K562 (cell line): ENCODE data around the gene KATNB1. TPM values are rescaled to one million over a fixed set of nuclear protein-coding genes. Genes with fewer than 3 reads are reported as not detected.

ENCODE experiments used
- ARID1B ChIP-seq: fragments of 450-650 bp; IDR thresholded peaks from 2 replicates; pipeline ENCODE4 v1.6.1; 2016; ENCODE audit warnings: antibody characterized with exemption, mild to moderate bottlenecking, inconsistent platforms
- CBX5 ChIP-seq: IDR thresholded peaks from 2 replicates; pipeline ENCODE4 v1.6.1; 2014; ENCODE audit warnings: low read depth, borderline replicate concordance
- CXXC5 ChIP-seq: fragments of 250-450 bp; sonication (Bioruptor Pico); IDR thresholded peaks from 2 replicates; pipeline ENCODE4 v1.8.0; 2022; ENCODE audit warnings: inconsistent platforms, mild to moderate bottlenecking, moderate library complexity
- MAFK ChIP-seq: IDR thresholded peaks from 2 replicates; pipeline ENCODE4 v1.6.1; 2011; ENCODE audit warnings: low read length, improper control_type of control experiment
- MCM3 ChIP-seq: fragments of 450-650 bp; IDR thresholded peaks from 2 replicates; pipeline ENCODE4 v1.6.1; 2016
- MEF2D ChIP-seq: conservative IDR thresholded peaks from 2 replicates; pipeline ENCODE4 v1.6.1; 2016; ENCODE audit warnings: low read depth, missing genetic modification characterization, missing compliant biosample characterization
- PHF8 ChIP-seq: fragments of 200-600 bp; sonication (generic); IDR thresholded peaks from 2 replicates; pipeline ENCODE4 v1.6.1; 2012; ENCODE audit warnings: mixed run types, mild to moderate bottlenecking, inconsistent platforms, low read length, moderate library complexity, borderline replicate concordance
- POLR2A ChIP-seq: fragments of 450-650 bp; conservative IDR thresholded peaks from 2 replicates; pipeline ENCODE4 v1.6.1; 2016
- SMC3 ChIP-seq: conservative IDR thresholded peaks from 2 replicates; pipeline ENCODE4 v1.6.1; 2011; ENCODE audit warnings: low read depth, low read length, improper control_type of control experiment; ENCODE audit not compliant: insufficient read depth
- SP1 ChIP-seq: sonication (generic); formaldehyde crosslinking; IDR thresholded peaks from 2 replicates; pipeline ENCODE4 v1.8.1; 2022; ENCODE audit warnings: mild to moderate bottlenecking, missing genetic modification reagents
- TAF9B ChIP-seq: fragments of 450-650 bp; IDR thresholded peaks from 2 replicates; pipeline ENCODE4 v1.6.1; 2018; ENCODE audit warnings: mild to moderate bottlenecking; ENCODE audit not compliant: partially characterized antibody
- ZNF77 ChIP-seq: fragments of 250-450 bp; sonication (Bioruptor Pico); IDR thresholded peaks from 2 replicates; pipeline ENCODE4 v1.5.0; 2020
- polyA plus RNA-seq, 8 experiments: library from polyadenylated mRNA; depleted of rRNA in 4 of 8; stranded (reverse) in 5 of 8; unstranded in 3 of 8; fragments of >200 nt; fragmentation: Nextera tagmentation in 2 of 8; fragmentation: Illumina TruSeq in 1 of 8; extraction: Ambion mirVana in 2 of 8; extraction: Trizol in 1 of 8; gene quantifications; 2 replicates each; pipeline versions ENCODE4 v1.2.1 to v1.2.3, GENCODE V29; 2011 to 2014; ENCODE audit warnings: inconsistent platforms in 1 of 8, missing spikeins in 1 of 8
- total RNA-seq, 7 experiments: library from RNA; depleted of rRNA in 6 of 7; stranded (reverse); fragments of >200 nt in 6 of 7; fragmentation: Illumina TruSeq in 2 of 7; extraction: Trizol in 2 of 7; gene quantifications; 2 replicates each; pipeline versions ENCODE4 v1.2.1 to v1.2.3, GENCODE V29; 2011 to 2021; ENCODE audit warnings: low replicate concordance in 1 of 7
- TF ChIP-seq, protein P1 (sequence below), 2 experiments: fragments of 450-650 bp; IDR thresholded peaks; 2 replicates each; pipeline ENCODE4 v1.6.1; 2018; ENCODE audit warnings: mild to moderate bottlenecking in 2 of 2, low read depth in 1 of 2; ENCODE audit not compliant: partially characterized antibody in 2 of 2
- TF ChIP-seq, protein P2 (sequence below), 2 experiments: IDR thresholded peaks; 2 replicates each; pipeline ENCODE4 v1.6.1; 2011; ENCODE audit warnings: borderline replicate concordance in 1 of 2, control low read depth in 1 of 2, low read depth in 1 of 2, low read length in 1 of 2, mild to moderate bottlenecking in 1 of 2, mixed read lengths in 1 of 2, moderate library complexity in 1 of 2; ENCODE audit not compliant: insufficient read depth in 1 of 2, insufficient read length in 1 of 2, poor library complexity in 1 of 2, severe bottlenecking in 1 of 2; ENCODE audit errors: extremely low read depth in 1 of 2
- TF ChIP-seq, protein P3 (sequence below), 2 experiments: fragments of 200-800 bp in 1 of 2; sonication (Bioruptor generic) in 1 of 2; sonication (generic) in 1 of 2; formaldehyde crosslinking in 1 of 2; IDR thresholded peaks in 1 of 2; conservative IDR thresholded peaks in 1 of 2; 2 replicates each; pipeline versions ENCODE4 v1.5.0 to v1.6.1; 2016 to 2020; ENCODE audit warnings: missing compliant biosample characterization in 1 of 2, missing genetic modification characterization in 1 of 2, missing genetic modification reagents in 1 of 2
- TF ChIP-seq, protein P4 (sequence below): fragments of 250-450 bp; sonication (Bioruptor Pico); IDR thresholded peaks from 2 replicates; pipeline ENCODE4 v1.8.0; 2022; ENCODE audit warnings: moderate library complexity, mild to moderate bottlenecking, inconsistent platforms
- TF ChIP-seq, protein P5 (sequence below): fragments of 450-650 bp; IDR thresholded peaks from 2 replicates; pipeline ENCODE4 v1.6.1; 2016; ENCODE audit warnings: borderline replicate concordance

Gene KATNB1
- total and polyA plus RNA-seq, 9 of the 15 experiments (the other 6 are each of a cell fraction or from before 2014, with no cell fraction given): 1.2 to 52.6 (median 21.9) TPM

DNA sequence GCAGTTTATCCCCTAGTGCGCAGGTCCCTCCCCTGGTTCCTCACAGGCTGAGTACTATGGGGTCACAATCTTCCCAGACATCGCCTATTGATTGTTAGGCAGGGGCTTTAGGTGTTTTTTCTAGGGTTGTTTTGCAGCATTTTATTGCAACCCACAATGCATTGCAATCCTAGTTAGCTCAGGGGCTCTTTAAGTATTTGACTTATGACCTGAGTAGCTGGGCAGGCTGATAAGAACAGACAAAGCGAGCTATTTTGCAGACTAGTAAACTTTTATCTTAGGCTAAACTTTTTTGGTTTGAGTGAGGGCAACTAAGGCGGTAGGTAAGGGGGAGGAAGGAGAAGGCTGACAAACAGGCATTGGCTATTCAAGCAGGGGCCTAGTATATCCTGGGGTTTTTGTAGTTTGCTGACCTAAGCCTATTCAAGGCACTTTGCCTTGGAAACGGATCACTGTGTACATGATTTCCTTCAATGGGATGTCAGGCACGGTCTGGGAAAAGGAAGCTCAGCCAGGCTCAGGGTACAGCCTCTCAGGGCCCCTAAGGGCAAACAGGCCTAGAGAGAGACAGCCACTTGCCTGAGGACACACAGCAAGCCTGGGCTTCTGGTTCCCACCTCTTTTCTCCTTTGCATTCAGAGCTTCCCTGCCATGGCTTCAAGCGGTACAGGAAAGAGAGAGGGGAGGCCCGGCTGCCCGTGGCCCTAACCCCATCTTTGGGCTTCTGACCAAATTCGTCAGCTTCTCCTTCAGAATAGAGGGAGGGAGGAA, 34.6 kb upstream of the KATNB1 start (continued):
- TF ChIP-seq, protein P1, sequence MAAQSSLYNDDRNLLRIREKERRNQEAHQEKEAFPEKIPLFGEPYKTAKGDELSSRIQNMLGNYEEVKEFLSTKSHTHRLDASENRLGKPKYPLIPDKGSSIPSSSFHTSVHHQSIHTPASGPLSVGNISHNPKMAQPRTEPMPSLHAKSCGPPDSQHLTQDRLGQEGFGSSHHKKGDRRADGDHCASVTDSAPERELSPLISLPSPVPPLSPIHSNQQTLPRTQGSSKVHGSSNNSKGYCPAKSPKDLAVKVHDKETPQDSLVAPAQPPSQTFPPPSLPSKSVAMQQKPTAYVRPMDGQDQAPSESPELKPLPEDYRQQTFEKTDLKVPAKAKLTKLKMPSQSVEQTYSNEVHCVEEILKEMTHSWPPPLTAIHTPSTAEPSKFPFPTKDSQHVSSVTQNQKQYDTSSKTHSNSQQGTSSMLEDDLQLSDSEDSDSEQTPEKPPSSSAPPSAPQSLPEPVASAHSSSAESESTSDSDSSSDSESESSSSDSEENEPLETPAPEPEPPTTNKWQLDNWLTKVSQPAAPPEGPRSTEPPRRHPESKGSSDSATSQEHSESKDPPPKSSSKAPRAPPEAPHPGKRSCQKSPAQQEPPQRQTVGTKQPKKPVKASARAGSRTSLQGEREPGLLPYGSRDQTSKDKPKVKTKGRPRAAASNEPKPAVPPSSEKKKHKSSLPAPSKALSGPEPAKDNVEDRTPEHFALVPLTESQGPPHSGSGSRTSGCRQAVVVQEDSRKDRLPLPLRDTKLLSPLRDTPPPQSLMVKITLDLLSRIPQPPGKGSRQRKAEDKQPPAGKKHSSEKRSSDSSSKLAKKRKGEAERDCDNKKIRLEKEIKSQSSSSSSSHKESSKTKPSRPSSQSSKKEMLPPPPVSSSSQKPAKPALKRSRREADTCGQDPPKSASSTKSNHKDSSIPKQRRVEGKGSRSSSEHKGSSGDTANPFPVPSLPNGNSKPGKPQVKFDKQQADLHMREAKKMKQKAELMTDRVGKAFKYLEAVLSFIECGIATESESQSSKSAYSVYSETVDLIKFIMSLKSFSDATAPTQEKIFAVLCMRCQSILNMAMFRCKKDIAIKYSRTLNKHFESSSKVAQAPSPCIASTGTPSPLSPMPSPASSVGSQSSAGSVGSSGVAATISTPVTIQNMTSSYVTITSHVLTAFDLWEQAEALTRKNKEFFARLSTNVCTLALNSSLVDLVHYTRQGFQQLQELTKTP (IDR thresholded peaks at IDR 0.05; ENCODE audit: low read depth in 1 of 2, partially characterized antibody in 2 of 2): peak in 1 of 2 experiments; percentile 65
- TF ChIP-seq SP1 (CRISPR knock-in tag) (no peak), ZNF77 (no peak), CXXC5 (no peak), POLR2A (no peak), CBX5 (no peak), SMC3 (no peak), ARID1B (peak; percentile 82), MAFK (peak; percentile 47; the same call in 1 of the 2 replicates), MEF2D (no peak), TAF9B (no peak), MCM3 (no peak), PHF8 (peak; percentile 11; the same call in 1 of the 2 replicates)
- TF ChIP-seq, protein P2, sequence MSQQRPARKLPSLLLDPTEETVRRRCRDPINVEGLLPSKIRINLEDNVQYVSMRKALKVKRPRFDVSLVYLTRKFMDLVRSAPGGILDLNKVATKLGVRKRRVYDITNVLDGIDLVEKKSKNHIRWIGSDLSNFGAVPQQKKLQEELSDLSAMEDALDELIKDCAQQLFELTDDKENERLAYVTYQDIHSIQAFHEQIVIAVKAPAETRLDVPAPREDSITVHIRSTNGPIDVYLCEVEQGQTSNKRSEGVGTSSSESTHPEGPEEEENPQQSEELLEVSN (IDR thresholded peaks at IDR 0.05; ENCODE audit: borderline replicate concordance in 1 of 2, extremely low read depth in 1 of 2, insufficient read depth in 1 of 2, insufficient read length in 1 of 2, low read depth in 1 of 2, low read length in 1 of 2, poor library complexity in 1 of 2, severe bottlenecking in 1 of 2): no peak
- TF ChIP-seq, protein P3, sequence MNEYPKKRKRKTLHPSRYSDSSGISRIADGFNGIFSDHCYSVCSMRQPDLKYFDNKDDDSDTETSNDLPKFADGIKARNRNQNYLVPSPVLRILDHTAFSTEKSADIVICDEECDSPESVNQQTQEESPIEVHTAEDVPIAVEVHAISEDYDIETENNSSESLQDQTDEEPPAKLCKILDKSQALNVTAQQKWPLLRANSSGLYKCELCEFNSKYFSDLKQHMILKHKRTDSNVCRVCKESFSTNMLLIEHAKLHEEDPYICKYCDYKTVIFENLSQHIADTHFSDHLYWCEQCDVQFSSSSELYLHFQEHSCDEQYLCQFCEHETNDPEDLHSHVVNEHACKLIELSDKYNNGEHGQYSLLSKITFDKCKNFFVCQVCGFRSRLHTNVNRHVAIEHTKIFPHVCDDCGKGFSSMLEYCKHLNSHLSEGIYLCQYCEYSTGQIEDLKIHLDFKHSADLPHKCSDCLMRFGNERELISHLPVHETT (CRISPR knock-in tag; conservative IDR thresholded peaks at IDR 0.05 in 1 of 2, IDR thresholded peaks at IDR 0.05 in 1 of 2): peak in 1 of 2 experiments; percentile 61; a peak in 1 of 4 replicates
- TF ChIP-seq, protein P4, sequence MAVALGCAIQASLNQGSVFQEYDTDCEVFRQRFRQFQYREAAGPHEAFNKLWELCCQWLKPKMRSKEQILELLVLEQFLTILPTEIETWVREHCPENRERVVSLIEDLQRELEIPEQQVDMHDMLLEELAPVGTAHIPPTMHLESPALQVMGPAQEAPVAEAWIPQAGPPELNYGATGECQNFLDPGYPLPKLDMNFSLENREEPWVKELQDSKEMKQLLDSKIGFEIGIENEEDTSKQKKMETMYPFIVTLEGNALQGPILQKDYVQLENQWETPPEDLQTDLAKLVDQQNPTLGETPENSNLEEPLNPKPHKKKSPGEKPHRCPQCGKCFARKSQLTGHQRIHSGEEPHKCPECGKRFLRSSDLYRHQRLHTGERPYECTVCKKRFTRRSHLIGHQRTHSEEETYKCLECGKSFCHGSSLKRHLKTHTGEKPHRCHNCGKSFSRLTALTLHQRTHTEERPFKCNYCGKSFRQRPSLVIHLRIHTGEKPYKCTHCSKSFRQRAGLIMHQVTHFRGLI (CRISPR knock-in tag): no peak
- TF ChIP-seq, protein P5, sequence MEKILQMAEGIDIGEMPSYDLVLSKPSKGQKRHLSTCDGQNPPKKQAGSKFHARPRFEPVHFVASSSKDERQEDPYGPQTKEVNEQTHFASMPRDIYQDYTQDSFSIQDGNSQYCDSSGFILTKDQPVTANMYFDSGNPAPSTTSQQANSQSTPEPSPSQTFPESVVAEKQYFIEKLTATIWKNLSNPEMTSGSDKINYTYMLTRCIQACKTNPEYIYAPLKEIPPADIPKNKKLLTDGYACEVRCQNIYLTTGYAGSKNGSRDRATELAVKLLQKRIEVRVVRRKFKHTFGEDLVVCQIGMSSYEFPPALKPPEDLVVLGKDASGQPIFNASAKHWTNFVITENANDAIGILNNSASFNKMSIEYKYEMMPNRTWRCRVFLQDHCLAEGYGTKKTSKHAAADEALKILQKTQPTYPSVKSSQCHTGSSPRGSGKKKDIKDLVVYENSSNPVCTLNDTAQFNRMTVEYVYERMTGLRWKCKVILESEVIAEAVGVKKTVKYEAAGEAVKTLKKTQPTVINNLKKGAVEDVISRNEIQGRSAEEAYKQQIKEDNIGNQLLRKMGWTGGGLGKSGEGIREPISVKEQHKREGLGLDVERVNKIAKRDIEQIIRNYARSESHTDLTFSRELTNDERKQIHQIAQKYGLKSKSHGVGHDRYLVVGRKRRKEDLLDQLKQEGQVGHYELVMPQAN: no peak
